OCI-LY7 (cell line): ENCODE data around the gene CHST11. TPM values are rescaled to one million over a fixed set of nuclear protein-coding genes. Genes with fewer than 3 reads are reported as not detected.

Source experiments
- BruUV-seq: library from RNA; stranded (reverse); fragments of 400-500 nt; replicated peaks from 2 replicates; lab custom pipeline; 2021; lab: Mats Ljungman, UMichigan
- CTCF ChIA-PET: fragments of 300-600 bp; sonication (Branson Sonifier 250); formaldehyde crosslinking; loops from one replicate; lab custom pipeline; 2022; ENCODE audit warnings: antibody characterized with exemption; ENCODE audit not compliant: unreplicated experiment; lab: Charles Lee
- POLR2A ChIA-PET: fragments of 300-600 bp; sonication (Branson Sonifier 250); formaldehyde crosslinking; loops from one replicate; lab custom pipeline; 2022; ENCODE audit warnings: antibody characterized with exemption; lab: Charles Lee
- DNase-seq: peaks from one replicate; pipeline ENCODE4 v3.0.0-alpha.2; 2015; ENCODE audit warnings: low spot score
- H2AFZ ChIP-seq: fragments of 200-600 bp; sonication (generic), shearing (Covaris generic); 2 replicates; pipeline ENCODE4 v1.6.1; 2014; ENCODE audit warnings: mild to moderate bottlenecking, antibody characterized with exemption, low read length, moderate library complexity
- H3K27ac ChIP-seq: fragments of 200-600 bp; sonication (generic); 2 replicates; pipeline ENCODE4 v1.5.1; 2014; ENCODE audit warnings: mixed run types, low read depth, mild to moderate bottlenecking, moderate library complexity, low read length, inconsistent platforms; ENCODE audit not compliant: poor library complexity, severe bottlenecking
- H3K36me3 ChIP-seq: fragments of 200-600 bp; sonication (generic); 2 replicates; pipeline ENCODE4 v1.6.1; 2014; ENCODE audit warnings: mild to moderate bottlenecking, antibody characterized with exemption, low read length, moderate library complexity, mixed read lengths; ENCODE audit not compliant: insufficient read depth
- H3K4me1 ChIP-seq: fragments of 200-600 bp; sonication (generic); 2 replicates; pipeline ENCODE4 v1.5.1; 2014; ENCODE audit warnings: mild to moderate bottlenecking, low read length; ENCODE audit not compliant: insufficient read depth, poor library complexity, severe bottlenecking
- H3K4me2 ChIP-seq: fragments of 200-600 bp; sonication (generic); 2 replicates; pipeline ENCODE4 v1.6.1; 2014; ENCODE audit warnings: mild to moderate bottlenecking, low read length
- H3K4me3 ChIP-seq: fragments of 200-600 bp; sonication (generic); 2 replicates; pipeline ENCODE4 v1.5.1; 2014; ENCODE audit warnings: mild to moderate bottlenecking, low read depth, low read length; ENCODE audit not compliant: poor library complexity, severe bottlenecking
- H3K79me2 ChIP-seq: fragments of 200-600 bp; sonication (generic); 2 replicates; pipeline ENCODE4 v1.6.1; 2016; ENCODE audit warnings: low read depth, mild to moderate bottlenecking, low read length, moderate library complexity, mixed read lengths; ENCODE audit not compliant: insufficient read depth
- H3K9me2 ChIP-seq: fragments of 200-600 bp; sonication (generic); 2 replicates; pipeline ENCODE4 v1.6.1; 2016; ENCODE audit warnings: mild to moderate bottlenecking, low read length, mixed read lengths; ENCODE audit not compliant: insufficient read depth
- H3K9me3 ChIP-seq: fragments of 200-600 bp; sonication (generic); 2 replicates; pipeline ENCODE4 v1.6.1; 2014; ENCODE audit warnings: mild to moderate bottlenecking, mixed run types, low read length, mixed read lengths
- H4K20me1 ChIP-seq: fragments of 200-600 bp; sonication (generic); 2 replicates; pipeline ENCODE4 v1.6.1; 2014; ENCODE audit warnings: mild to moderate bottlenecking, antibody characterized with exemption, low read length, moderate library complexity, mixed read lengths; ENCODE audit not compliant: insufficient read depth
- CTCF ChIP-seq: fragments of 200-600 bp; sonication (generic); conservative IDR thresholded peaks from 2 replicates; pipeline ENCODE4 v1.5.1; 2014; ENCODE audit warnings: mild to moderate bottlenecking, antibody characterized with exemption, low read length, moderate library complexity, mixed read lengths
- EZH2phosphoT487 ChIP-seq: fragments of 200-600 bp; sonication (generic); IDR thresholded peaks from 2 replicates; pipeline ENCODE4 v1.6.1; 2018; ENCODE audit warnings: low read depth, borderline replicate concordance, mild to moderate bottlenecking, mixed run types, antibody characterized with exemption, low read length, moderate library complexity, mixed read lengths
- intact Hi-C: fragments of 100-400 bp; cut with micrococcal nuclease; formaldehyde crosslinking; loops from one replicate; pipeline ENCODE4 v1.10.0; 2022; ENCODE audit not compliant: unreplicated experiment
- total RNA-seq, 2 experiments: library from RNA; depleted of rRNA in 1 of 2; stranded (reverse); fragments of >200 nt in 1 of 2; shearing (Covaris generic) in 1 of 2; gene quantifications; 2 replicates each; pipeline ENCODE4 v1.2.3, GENCODE V29; 2014 to 2022

Gene CHST11
- total RNA-seq, 2 experiments from 2014 or later: 15.2 to 41.6 TPM

- peak overlapping the region; percentile 6 for H3K27ac ChIP-seq
- peaks cover 88% of the 10 kb centered on the region; the same call in 1 of the 2 replicates for H3K79me2 ChIP-seq
Measured at GRCh38 chr12:104507672-104508071, 50.9 kb downstream of the CHST11 start.

GRCh38 chr12:104508752-104509446 lies 52.2 kb downstream of the CHST11 start:
- no TSS peak for BruUV-seq
- no peak overlapping the region for H3K4me3 ChIP-seq
- no peaks in the 10 kb centered on the region for H3K9me2 ChIP-seq
- no peak for DNase-seq
- H2AFZ ChIP-seq: no peak overlapping the region
- H3K36me3 ChIP-seq: peaks cover 9% of the 10 kb centered on the region
- H3K4me2 ChIP-seq: no peak overlapping the region
- no peak for TF ChIP-seq EZH2phosphoT487
- no peak for TF ChIP-seq CTCF
- peak overlapping the region; percentile 6 for H3K27ac ChIP-seq
- no peaks in the 10 kb centered on the region for H4K20me1 ChIP-seq
- ChIA-PET POLR2A (interaction anchor here (0.7 to 1.5 kb wide), 2 partner anchors 9 to 16 kb away, joined by 3 to 4 read pairs; no protein-coding TSS in a partner anchor), CTCF (no interaction called here)
- H3K9me3 ChIP-seq: no peaks in the 10 kb centered on the region; the same call in 1 of the 2 replicates
- intact Hi-C loops: no loop called here
- H3K79me2 ChIP-seq: peaks cover 90% of the 10 kb centered on the region; the same call in 1 of the 2 replicates
- H3K4me1 ChIP-seq: peaks cover 74% of the 10 kb centered on the region

More at GRCh38 chr12:104507672-104508071, 50.9 kb downstream of the CHST11 start:
- Histone ChIP-seq H3K4me2 (peak overlapping the region; percentile 92), H2AFZ (no peak overlapping the region), H3K4me3 (peak overlapping the region; percentile 6), H3K36me3 (peaks cover 9% of the 10 kb centered on the region), H4K20me1 (no peaks in the 10 kb centered on the region), H3K4me1 (peaks cover 85% of the 10 kb centered on the region), H3K9me3 (no peaks in the 10 kb centered on the region; the same call in 1 of the 2 replicates), H3K9me2 (no peaks in the 10 kb centered on the region)
- no TSS peak for BruUV-seq
- DNase-seq: no peak
- ChIA-PET POLR2A (interaction anchor here (0.6 to 1.5 kb wide), 2 partner anchors 8 to 30 kb away, joined by 3 to 4 read pairs; no protein-coding TSS in a partner anchor), CTCF (no interaction called here)
- no peak for TF ChIP-seq CTCF
- TF ChIP-seq EZH2phosphoT487: no peak
- intact Hi-C loops: no loop called here
